HCT116 (cell line): ENCODE measurements around the gene TNIP1. TPM values are rescaled to one million over a fixed set of nuclear protein-coding genes. Genes with fewer than 3 reads are reported as not detected.

Source experiments
- ATAC-seq: fragments of 200-7000 bp; cut with Tn5 transposase; 2 replicates; pipeline ENCODE4 v1.9.1; 2020; ENCODE audit warnings: mild to moderate bottlenecking, moderate library complexity
- BruUV-seq: library from RNA; stranded (reverse); fragments of 400-500 nt; replicated peaks from 2 replicates; lab custom pipeline; 2021; lab: Mats Ljungman, UMichigan
- CTCF ChIA-PET: fragments of 300-600 bp; sonication (Branson Sonifier 250); formaldehyde crosslinking; loops from one replicate; lab custom pipeline; 2021; ENCODE audit warnings: antibody characterized with exemption; lab: Charles Lee
- POLR2A ChIA-PET: fragments of 300-600, 350-600 bp; sonication (Branson Sonifier 250); formaldehyde crosslinking; loops from one replicate; lab custom pipeline; 2021; ENCODE audit warnings: antibody characterized with exemption; lab: Charles Lee
- RAD21 ChIA-PET, 2 experiments: fragments of 300-600 bp; sonication (Branson Sonifier 250); formaldehyde crosslinking; loops; one replicate each; lab custom pipeline; 2023; ENCODE audit warnings: low total read pairs in 2 of 2; ENCODE audit not compliant: uncharacterized antibody in 2 of 2, unreplicated experiment in 2 of 2, low non-redundant PET in 1 of 2; lab: Charles Lee
- DNase-seq: peaks from one replicate; pipeline ENCODE4 v3.0.0-alpha.2; 2010; ENCODE audit warnings: low read depth, low spot score
- H2AFZ ChIP-seq: fragments of 200-600 bp; shearing (Covaris generic), sonication (generic); 2 replicates; pipeline ENCODE4 v1.6.1; 2017; ENCODE audit warnings: low read depth, mixed run types, mixed read lengths, antibody characterized with exemption, low read length; ENCODE audit not compliant: poor library complexity, severe bottlenecking
- H3K27ac ChIP-seq: 2 replicates; pipeline ENCODE4 v1.5.1; 2012; ENCODE audit warnings: low read depth, low read length
- H3K27me3 ChIP-seq: fragments of 200-600 bp; sonication (generic); 2 replicates; pipeline ENCODE4 v1.6.1; 2016; ENCODE audit warnings: mixed run types, low read length, mixed read lengths; ENCODE audit not compliant: insufficient read depth
- H3K36me3 ChIP-seq, 2 experiments: fragments of 200-500 bp in 1 of 2; fragments of 200-600 bp in 1 of 2; sonication (Bioruptor generic) in 1 of 2; sonication (generic) in 1 of 2; 2 replicates each; pipeline versions ENCODE4 v1.5.1 to v1.6.1; 2014 to 2016; ENCODE audit warnings: low read length in 2 of 2, inconsistent platforms in 1 of 2, mixed read lengths in 1 of 2, mixed run types in 1 of 2; ENCODE audit not compliant: insufficient read depth in 2 of 2, control insufficient read depth in 1 of 2
- H3K4me1 ChIP-seq, 2 experiments: fragments of 200-600 bp in 1 of 2; sonication (generic) in 1 of 2; 2 replicates each; pipeline versions ENCODE4 v1.5.1 to v1.6.1; 2012 to 2017; ENCODE audit warnings: low read length in 2 of 2, inconsistent platforms in 1 of 2, mild to moderate bottlenecking in 1 of 2, mixed read lengths in 1 of 2, mixed run types in 1 of 2, moderate library complexity in 1 of 2; ENCODE audit not compliant: insufficient read depth in 2 of 2, control insufficient read depth in 1 of 2
- H3K4me2 ChIP-seq: fragments of 200-600 bp; sonication (generic); 2 replicates; pipeline ENCODE4 v1.6.1; 2017; ENCODE audit warnings: mixed run types, low read length, mixed read lengths
- H3K4me3 ChIP-seq, 2 experiments: fragments of 200-600 bp in 1 of 2; sonication (generic) in 1 of 2; replicated peaks in 1 of 2; 2 replicates each; pipeline ENCODE4 v1.5.1; 2011 to 2016; ENCODE audit warnings: low read length in 2 of 2, control low read depth in 1 of 2, low read depth in 1 of 2, mild to moderate bottlenecking in 1 of 2, mixed read lengths in 1 of 2, mixed run types in 1 of 2
- H3K79me2 ChIP-seq: fragments of 200-600 bp; sonication (generic); 2 replicates; pipeline ENCODE4 v1.6.1; 2017; ENCODE audit warnings: mild to moderate bottlenecking, mixed run types, low read length, moderate library complexity, mixed read lengths; ENCODE audit not compliant: insufficient read depth
- H3K9ac ChIP-seq: fragments of 200-600 bp; sonication (generic); 2 replicates; pipeline ENCODE4 v1.6.1; 2016; ENCODE audit warnings: low read length, mixed read lengths
- H3K9me2 ChIP-seq: fragments of 200-600 bp; sonication (generic), shearing (Covaris generic); 2 replicates; pipeline ENCODE4 v1.6.1; 2017; ENCODE audit warnings: mixed run types, mild to moderate bottlenecking, moderate library complexity; ENCODE audit not compliant: insufficient read depth
- H3K9me3 ChIP-seq, 2 experiments: fragments of 200-500 bp in 1 of 2; fragments of 200-600 bp in 1 of 2; sonication (Bioruptor generic) in 1 of 2; sonication (generic) in 1 of 2; 2 replicates each; pipeline ENCODE4 v1.6.1; 2014 to 2017; ENCODE audit warnings: low read length in 2 of 2, mixed read lengths in 2 of 2, inconsistent platforms in 1 of 2, low read depth in 1 of 2, mild to moderate bottlenecking in 1 of 2, mixed run types in 1 of 2, moderate library complexity in 1 of 2; ENCODE audit not compliant: control insufficient read depth in 1 of 2, insufficient read depth in 1 of 2
- H4K20me1 ChIP-seq: fragments of 200-600 bp; sonication (generic), shearing (Covaris generic); 2 replicates; pipeline ENCODE4 v1.6.1; 2017; ENCODE audit warnings: mixed run types, mild to moderate bottlenecking, moderate library complexity; ENCODE audit not compliant: insufficient read depth
- CEBPB ChIP-seq: IDR thresholded peaks from 2 replicates; pipeline ENCODE4 v1.6.1; 2012; ENCODE audit warnings: low read depth
- ELF1 ChIP-seq: IDR thresholded peaks from 2 replicates; pipeline ENCODE4 v1.6.1; 2012; ENCODE audit warnings: low read depth, borderline replicate concordance
- EZH2phosphoT487 ChIP-seq: fragments of 200-600 bp; IDR thresholded peaks from 2 replicates; pipeline ENCODE4 v1.6.1; 2018; ENCODE audit warnings: antibody characterized with exemption, borderline replicate concordance
- FOSL1 ChIP-seq: IDR thresholded peaks from 2 replicates; pipeline ENCODE4 v1.6.1; 2012; ENCODE audit warnings: low read depth
- JUND ChIP-seq: IDR thresholded peaks from 2 replicates; pipeline ENCODE4 v1.6.1; 2012
- POLR2A ChIP-seq: IDR thresholded peaks from 2 replicates; pipeline ENCODE4 v1.7.0; 2011; ENCODE audit warnings: borderline replicate concordance; ENCODE audit not compliant: insufficient read depth, insufficient read length; ENCODE audit errors: extremely low read depth
- RAD21 ChIP-seq: IDR thresholded peaks from 2 replicates; pipeline ENCODE4 v1.6.1; 2012; ENCODE audit warnings: low read depth, mild to moderate bottlenecking
- TCF7L2 ChIP-seq: IDR thresholded peaks from 2 replicates; pipeline ENCODE4 v1.7.0; 2011; ENCODE audit warnings: borderline replicate concordance, inconsistent platforms; ENCODE audit not compliant: insufficient read depth, insufficient read length; ENCODE audit errors: extremely low read depth
- ZNF274 ChIP-seq: fragments of 200-500 bp; sonication (Bioruptor generic); IDR thresholded peaks from 2 replicates; pipeline ENCODE4 v1.6.1; 2014; ENCODE audit warnings: mild to moderate bottlenecking, low read depth, low read length, inconsistent platforms
- intact Hi-C: fragments of 100-400 bp; cut with micrococcal nuclease; formaldehyde crosslinking; loops from 2 replicates; pipeline ENCODE4 v1.10.0; 2022
- total RNA-seq: library from RNA; stranded (reverse); gene quantifications from one replicate; pipeline ENCODE4 v1.2.1, GENCODE V29; 2021; ENCODE audit not compliant: unreplicated experiment
- TF ChIP-seq, protein P1 (sequence below): IDR thresholded peaks from 2 replicates; pipeline ENCODE4 v1.6.1; 2012
- TF ChIP-seq, protein P2 (sequence below), 3 experiments: fragments of 200-600 bp in 1 of 3; sonication (generic) in 1 of 3; IDR thresholded peaks in 2 of 3; conservative IDR thresholded peaks in 1 of 3; 2 replicates each; pipeline ENCODE4 v1.5.1; 2012 to 2017; ENCODE audit warnings: low read depth in 2 of 3, low read length in 2 of 3, antibody characterized with exemption in 1 of 3, borderline replicate concordance in 1 of 3, control low read depth in 1 of 3, mild to moderate bottlenecking in 1 of 3, mixed read lengths in 1 of 3, mixed run types in 1 of 3, moderate library complexity in 1 of 3; ENCODE audit not compliant: insufficient read depth in 1 of 3
- TF ChIP-seq, protein P3 (sequence below): IDR thresholded peaks from 2 replicates; pipeline ENCODE4 v1.6.1; 2011; ENCODE audit warnings: mild to moderate bottlenecking, low read length, moderate library complexity; ENCODE audit not compliant: insufficient replicate concordance; ENCODE audit errors: extremely low read depth

The TNIP1 gene
- total RNA-seq, 1 experiment from 2014 or later, result 46.0 TPM

DNA sequence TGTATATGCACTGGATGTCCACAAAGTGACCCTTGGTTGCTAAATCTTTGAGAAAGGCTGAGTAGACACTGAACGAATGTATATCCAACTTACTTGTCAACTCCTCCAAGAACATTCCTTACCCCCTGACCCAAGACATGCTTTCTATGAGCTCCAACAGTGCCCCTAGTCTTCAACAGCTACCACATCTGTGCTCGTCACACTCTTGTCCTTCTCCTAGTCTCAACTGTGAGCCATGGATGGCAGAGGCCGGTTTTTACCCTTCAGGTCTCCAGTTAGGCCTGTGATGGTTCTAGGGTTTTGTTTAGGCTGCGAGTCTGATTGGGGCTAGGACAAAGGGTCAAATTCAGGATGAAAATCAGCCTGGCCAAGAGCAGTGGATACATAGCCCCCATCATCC is 79.4 kb downstream of the TNIP1 start (continued):
- no peak for TF ChIP-seq EZH2phosphoT487

DNA sequence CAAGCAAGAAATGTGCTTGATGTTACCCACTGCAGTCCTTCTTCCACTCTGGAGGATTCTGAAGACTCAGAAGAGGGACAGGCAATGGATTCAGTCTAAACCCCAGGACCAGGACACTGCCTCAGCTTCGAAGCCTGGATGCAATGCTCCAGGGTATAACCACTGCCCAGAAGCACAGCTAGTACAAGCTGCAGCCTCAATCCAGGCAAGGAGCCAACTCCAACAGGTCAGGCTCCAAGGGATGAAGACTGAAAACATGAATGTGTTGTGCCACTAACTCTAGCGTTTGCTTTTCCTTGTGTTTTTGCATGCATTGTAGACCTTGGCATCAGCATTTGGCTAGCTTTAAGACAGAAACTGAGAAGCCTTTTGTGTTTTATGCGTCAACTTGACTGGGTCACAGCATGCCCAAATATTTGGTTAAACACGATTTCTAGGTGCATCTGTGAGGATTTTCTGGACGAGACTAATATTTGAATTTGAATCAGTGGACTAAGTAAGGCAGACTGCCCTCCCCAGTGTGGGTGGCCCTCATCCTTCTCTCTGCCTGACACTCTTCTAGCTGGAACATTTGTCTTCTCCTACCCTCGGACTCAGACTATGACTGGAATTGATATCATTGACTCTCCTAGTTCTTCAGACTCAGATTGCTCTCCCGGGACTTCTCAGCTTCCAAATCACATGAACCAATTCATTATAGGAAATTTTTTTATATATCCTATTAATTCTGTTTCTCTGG is 81.0 kb downstream of the TNIP1 start:
- DNase-seq, result no peak
- ChIA-PET RAD21 (no interaction called here), POLR2A (no interaction called here), CTCF (no interaction called here)
- H3K79me2 ChIP-seq, result no peaks in the 10 kb centered on the region
- no peak overlapping the region for H3K4me2 ChIP-seq
- H3K4me1 ChIP-seq, result no peaks in the 10 kb centered on the region
- BruUV-seq, result no TSS peak
- H3K36me3 ChIP-seq, result no peaks in the 10 kb centered on the region
- ATAC-seq, result no peak
- intact Hi-C loops, result loop anchor here (10.0 kb wide), 2 partner anchors 235 to 525 kb away; no protein-coding TSS in a partner anchor
- no peak overlapping the region for H3K9ac ChIP-seq
- H3K9me3 ChIP-seq, result no peaks in the 10 kb centered on the region
- no peaks in the 10 kb centered on the region for H3K9me2 ChIP-seq
- no peak overlapping the region for H2AFZ ChIP-seq
- no peak overlapping the region for H3K4me3 ChIP-seq
- no peaks in the 10 kb centered on the region for H4K20me1 ChIP-seq
- no peak overlapping the region for H3K27ac ChIP-seq
- TF ChIP-seq, protein P1, sequence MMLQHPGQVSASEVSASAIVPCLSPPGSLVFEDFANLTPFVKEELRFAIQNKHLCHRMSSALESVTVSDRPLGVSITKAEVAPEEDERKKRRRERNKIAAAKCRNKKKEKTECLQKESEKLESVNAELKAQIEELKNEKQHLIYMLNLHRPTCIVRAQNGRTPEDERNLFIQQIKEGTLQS, result no peak
- H3K27me3 ChIP-seq, result peaks cover 10% of the 10 kb centered on the region; the same call in 1 of the 2 replicates

DNA sequence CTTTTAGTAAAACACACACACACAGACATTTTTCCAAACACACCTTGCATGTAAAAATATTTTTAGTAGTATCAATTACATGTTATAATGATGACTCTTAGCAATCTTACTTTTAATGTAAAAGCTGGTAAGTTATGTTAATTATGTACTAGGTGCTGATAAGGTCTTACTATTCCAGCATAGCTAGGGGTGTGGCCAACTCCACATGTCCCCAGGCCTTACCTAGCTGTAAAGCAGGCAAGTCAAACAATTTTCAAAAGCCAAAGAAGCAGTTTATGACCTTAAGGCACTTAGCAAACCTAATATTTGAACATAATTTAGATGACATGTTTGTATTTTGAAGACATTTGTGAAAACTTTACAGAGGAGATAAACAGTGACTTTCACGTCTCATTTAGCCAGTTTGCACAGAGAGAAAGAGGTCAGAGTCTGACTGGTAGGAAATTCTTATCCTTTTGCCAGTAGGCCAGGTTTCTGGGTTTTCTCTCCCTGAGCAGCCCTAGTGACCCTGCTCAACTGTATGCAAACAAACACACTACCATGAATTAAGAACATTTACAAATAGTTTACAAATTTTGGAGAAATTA is 86.9 kb downstream of the TNIP1 start:
- Histone ChIP-seq H3K4me3 (no peak overlapping the region), H3K4me2 (no peak overlapping the region), H3K9me3 (no peaks in the 10 kb centered on the region), H3K27me3 (no peaks in the 10 kb centered on the region), H3K27ac (no peak overlapping the region), H3K79me2 (no peaks in the 10 kb centered on the region), H3K9ac (no peak overlapping the region), H3K9me2 (no peaks in the 10 kb centered on the region), H3K36me3 (no peaks in the 10 kb centered on the region), H4K20me1 (no peaks in the 10 kb centered on the region), H3K4me1 (no peaks in the 10 kb centered on the region), H2AFZ (no peak overlapping the region)
- DNase-seq, result no peak
- ChIA-PET CTCF (no interaction called here), RAD21 (no interaction called here), POLR2A (no interaction called here)
- intact Hi-C loops, result no loop called here
- BruUV-seq, result no TSS peak
- no peak for ATAC-seq
- no peak for TF ChIP-seq JUND
- TF ChIP-seq FOSL1, result no peak
- TF ChIP-seq, protein P2, sequence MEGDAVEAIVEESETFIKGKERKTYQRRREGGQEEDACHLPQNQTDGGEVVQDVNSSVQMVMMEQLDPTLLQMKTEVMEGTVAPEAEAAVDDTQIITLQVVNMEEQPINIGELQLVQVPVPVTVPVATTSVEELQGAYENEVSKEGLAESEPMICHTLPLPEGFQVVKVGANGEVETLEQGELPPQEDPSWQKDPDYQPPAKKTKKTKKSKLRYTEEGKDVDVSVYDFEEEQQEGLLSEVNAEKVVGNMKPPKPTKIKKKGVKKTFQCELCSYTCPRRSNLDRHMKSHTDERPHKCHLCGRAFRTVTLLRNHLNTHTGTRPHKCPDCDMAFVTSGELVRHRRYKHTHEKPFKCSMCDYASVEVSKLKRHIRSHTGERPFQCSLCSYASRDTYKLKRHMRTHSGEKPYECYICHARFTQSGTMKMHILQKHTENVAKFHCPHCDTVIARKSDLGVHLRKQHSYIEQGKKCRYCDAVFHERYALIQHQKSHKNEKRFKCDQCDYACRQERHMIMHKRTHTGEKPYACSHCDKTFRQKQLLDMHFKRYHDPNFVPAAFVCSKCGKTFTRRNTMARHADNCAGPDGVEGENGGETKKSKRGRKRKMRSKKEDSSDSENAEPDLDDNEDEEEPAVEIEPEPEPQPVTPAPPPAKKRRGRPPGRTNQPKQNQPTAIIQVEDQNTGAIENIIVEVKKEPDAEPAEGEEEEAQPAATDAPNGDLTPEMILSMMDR (IDR thresholded peaks at IDR 0.05 in 2 of 3, conservative IDR thresholded peaks at IDR 0.05 in 1 of 3; ENCODE audit: borderline replicate concordance in 1 of 3, insufficient read depth in 1 of 3, low read depth in 2 of 3, low read length in 2 of 3), result no peak
- TF ChIP-seq POLR2A, result no peak
- TF ChIP-seq, protein P3, sequence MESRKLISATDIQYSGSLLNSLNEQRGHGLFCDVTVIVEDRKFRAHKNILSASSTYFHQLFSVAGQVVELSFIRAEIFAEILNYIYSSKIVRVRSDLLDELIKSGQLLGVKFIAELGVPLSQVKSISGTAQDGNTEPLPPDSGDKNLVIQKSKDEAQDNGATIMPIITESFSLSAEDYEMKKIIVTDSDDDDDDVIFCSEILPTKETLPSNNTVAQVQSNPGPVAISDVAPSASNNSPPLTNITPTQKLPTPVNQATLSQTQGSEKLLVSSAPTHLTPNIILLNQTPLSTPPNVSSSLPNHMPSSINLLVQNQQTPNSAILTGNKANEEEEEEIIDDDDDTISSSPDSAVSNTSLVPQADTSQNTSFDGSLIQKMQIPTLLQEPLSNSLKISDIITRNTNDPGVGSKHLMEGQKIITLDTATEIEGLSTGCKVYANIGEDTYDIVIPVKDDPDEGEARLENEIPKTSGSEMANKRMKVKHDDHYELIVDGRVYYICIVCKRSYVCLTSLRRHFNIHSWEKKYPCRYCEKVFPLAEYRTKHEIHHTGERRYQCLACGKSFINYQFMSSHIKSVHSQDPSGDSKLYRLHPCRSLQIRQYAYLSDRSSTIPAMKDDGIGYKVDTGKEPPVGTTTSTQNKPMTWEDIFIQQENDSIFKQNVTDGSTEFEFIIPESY, result no peak
- TF ChIP-seq, protein P1, result no peak
- TF ChIP-seq ZNF274, result no peak
- no peak for TF ChIP-seq EZH2phosphoT487
- no peak for TF ChIP-seq RAD21
- no peak for TF ChIP-seq TCF7L2
- no peak for TF ChIP-seq CEBPB
- no peak for TF ChIP-seq ELF1
